Mesenteric fat pad (tissue), 1 donor: ENCODE data around the gene NLRP13. TPM values are rescaled to one million over a fixed set of nuclear protein-coding genes. Genes with fewer than 3 reads are reported as not detected.
"Not testable (repeated sequence)": the region's sequence is repeated elsewhere in the genome, so short reads cannot be mapped to it uniquely, and the experiment has no call there.

Experiments
- DNase-seq: peaks from one replicate; pipeline ENCODE4 v3.0.0-alpha.2; 2020; ENCODE audit warnings: low spot score
- long read RNA-seq: library from polyadenylated mRNA; unstranded; transcript quantifications from one replicate; pipeline ENCODE4 v2.0.0, GENCODE V29; 2020
- total RNA-seq: library from RNA; stranded (reverse); fragmentation: NEBNext Ultra II Directional; extraction: Animal tissue kit (Norgen Biotek cat#: 25700); gene quantifications from one replicate; pipeline ENCODE4 v1.2.1, GENCODE V29; 2021
- donor health status: DM: yes; HTN: yes; CAD: no.

NLRP13 gene, protein sequence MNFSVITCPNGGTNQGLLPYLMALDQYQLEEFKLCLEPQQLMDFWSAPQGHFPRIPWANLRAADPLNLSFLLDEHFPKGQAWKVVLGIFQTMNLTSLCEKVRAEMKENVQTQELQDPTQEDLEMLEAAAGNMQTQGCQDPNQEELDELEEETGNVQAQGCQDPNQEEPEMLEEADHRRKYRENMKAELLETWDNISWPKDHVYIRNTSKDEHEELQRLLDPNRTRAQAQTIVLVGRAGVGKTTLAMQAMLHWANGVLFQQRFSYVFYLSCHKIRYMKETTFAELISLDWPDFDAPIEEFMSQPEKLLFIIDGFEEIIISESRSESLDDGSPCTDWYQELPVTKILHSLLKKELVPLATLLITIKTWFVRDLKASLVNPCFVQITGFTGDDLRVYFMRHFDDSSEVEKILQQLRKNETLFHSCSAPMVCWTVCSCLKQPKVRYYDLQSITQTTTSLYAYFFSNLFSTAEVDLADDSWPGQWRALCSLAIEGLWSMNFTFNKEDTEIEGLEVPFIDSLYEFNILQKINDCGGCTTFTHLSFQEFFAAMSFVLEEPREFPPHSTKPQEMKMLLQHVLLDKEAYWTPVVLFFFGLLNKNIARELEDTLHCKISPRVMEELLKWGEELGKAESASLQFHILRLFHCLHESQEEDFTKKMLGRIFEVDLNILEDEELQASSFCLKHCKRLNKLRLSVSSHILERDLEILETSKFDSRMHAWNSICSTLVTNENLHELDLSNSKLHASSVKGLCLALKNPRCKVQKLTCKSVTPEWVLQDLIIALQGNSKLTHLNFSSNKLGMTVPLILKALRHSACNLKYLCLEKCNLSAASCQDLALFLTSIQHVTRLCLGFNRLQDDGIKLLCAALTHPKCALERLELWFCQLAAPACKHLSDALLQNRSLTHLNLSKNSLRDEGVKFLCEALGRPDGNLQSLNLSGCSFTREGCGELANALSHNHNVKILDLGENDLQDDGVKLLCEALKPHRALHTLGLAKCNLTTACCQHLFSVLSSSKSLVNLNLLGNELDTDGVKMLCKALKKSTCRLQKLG
- total RNA-seq: not detected
- long read RNA-seq: 0 reads

- DNase-seq: peak; percentile 62
Measured at GRCh38 chr19:55931936-55932386, at the start of gene NLRP13. Gene NLRP13 (minus strand): TSS chr19:55932336. CDS start chr19:55932311, 25 bp downstream.

- no peak for DNase-seq
Measured at GRCh38 chr19:55980415-55980814, 48.3 kb upstream of the NLRP13 start.

GRCh38 chr19:55973982-55974381 is 41.8 kb upstream of the NLRP13 start:
- DNase-seq: no peak

- no peak for DNase-seq
Measured at GRCh38 chr19:55962186-55962585, 30.1 kb upstream of the NLRP13 start.

GRCh38 chr19:55959996-55960675 is 28.0 kb upstream of the NLRP13 start:
- DNase-seq: no peak

DNA sequence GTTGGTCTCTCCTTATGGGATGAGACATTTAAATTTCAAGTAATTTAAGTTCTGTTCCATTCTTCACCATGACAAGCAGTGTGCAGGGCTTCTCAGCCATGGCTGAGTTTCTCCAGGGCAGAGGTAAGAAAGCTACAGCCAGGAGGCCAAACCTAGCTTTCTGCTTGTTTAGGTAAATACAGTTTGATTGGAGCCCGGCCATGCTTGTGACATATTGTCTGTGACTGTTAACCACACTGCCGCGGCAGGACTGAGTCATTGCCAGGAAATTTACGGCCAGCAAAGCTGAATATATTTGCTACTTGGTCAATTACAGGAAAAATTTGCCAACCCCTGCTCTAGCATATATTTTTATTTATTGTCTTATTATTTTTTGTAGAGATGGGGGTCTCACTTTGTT is 26.2 kb upstream of the NLRP13 start:
- no peak for DNase-seq

DNA sequence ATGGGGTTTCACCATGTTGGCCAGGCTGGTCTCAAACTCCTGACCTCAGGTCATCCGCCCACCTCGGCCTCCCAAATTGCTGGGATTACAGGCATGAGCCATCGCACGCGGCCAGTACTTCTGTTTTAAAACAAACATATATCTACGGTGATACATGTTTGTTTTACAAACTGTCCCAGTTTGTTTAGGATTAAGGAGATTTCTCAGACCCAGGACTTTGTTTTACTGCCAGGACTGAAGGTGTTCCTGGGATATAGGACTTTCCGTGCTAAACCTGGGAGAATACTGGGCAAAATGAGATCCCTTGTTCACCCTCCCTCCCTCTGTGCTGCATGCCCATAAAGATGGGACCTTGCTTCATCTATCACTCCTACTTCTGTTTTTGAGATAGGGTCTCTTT is 24.3 kb upstream of the NLRP13 start:
- no peak for DNase-seq

GRCh38 chr19:55950566-55950965 is 18.4 kb upstream of the NLRP13 start:
- peak; percentile 59 for DNase-seq

DNA sequence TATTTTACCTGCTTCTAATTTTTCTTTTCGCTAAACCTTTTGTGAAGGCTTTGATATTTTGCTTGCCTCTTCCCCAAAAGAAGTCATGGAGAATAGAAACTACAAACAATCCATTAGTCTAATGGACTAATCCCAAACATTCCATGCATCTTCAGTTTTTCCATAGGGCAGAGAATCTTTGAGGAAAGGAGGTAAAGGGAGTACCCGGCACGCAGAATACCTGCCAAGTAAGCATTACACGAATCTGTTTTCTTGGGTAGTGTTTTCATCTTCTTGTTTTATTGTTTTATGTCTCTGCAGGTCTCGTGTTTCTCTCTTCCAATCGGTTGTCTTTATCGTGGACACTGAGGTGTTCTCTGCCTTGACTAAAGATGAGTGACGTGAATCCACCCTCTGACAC is 15.4 kb upstream of the NLRP13 start, which contains the start of gene NLRP8:
NLRP8 (plus strand) TSS at position 301 of the 400 bp plus-strand sequence.
- DNase-seq: no peak

- DNase-seq: peak; percentile 60
Measured at GRCh38 chr19:55940306-55940705, 8.2 kb upstream of the NLRP13 start.

DNA sequence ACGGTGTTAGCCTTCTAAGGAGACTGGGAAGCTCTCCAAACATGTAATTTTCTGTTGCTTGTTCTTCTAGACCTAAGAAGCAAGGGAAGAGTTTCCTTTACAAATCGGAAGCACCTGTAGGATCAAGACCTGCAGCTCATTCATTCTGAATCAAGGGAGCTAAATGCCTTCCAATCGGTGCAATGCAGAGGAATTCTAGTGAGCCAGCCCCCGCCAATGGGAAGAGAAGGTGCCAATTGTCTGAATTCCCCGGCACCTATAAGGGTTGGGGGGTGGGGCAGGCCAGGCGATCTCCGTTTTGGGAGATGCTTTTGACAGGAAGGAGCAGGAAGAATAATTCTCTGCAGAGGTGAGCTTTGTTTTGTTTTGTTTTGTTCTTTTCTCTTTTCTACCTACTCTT is 7.1 kb upstream of the NLRP13 start:
- DNase-seq: peak; percentile 35

- peak; percentile 45 for DNase-seq
Measured at GRCh38 chr19:55935206-55935605, 3.1 kb upstream of the NLRP13 start.

GRCh38 chr19:55930996-55931515 is 1.1 kb downstream of the NLRP13 start:
- peak; percentile 14 for DNase-seq

GRCh38 chr19:55929258-55929657 is 2.9 kb downstream of the NLRP13 start:
- DNase-seq: not testable (repeated sequence)

GRCh38 chr19:55927991-55928390 is 4.1 kb downstream of the NLRP13 start:
- DNase-seq: peak; percentile 26

DNA sequence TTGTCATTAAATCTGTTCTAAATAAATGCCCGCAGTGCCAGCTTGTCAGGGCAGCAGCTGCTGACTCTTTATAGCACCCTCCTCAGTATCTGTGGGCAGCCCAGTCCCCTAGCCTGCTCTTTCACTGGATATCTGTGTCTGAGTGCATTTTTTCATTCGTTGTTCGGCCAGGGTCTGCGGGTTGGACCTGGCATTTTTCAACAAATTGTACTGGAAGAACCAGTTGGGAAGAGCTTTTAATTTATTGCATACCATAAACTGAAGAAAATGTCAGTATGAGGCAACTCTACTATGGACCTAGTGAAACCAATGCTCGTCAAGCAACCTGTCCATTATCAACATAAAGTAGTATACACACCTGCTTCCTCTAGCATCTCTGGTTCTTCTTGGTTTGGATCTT is 8.6 kb downstream of the NLRP13 start:
- no peak for DNase-seq

DNA sequence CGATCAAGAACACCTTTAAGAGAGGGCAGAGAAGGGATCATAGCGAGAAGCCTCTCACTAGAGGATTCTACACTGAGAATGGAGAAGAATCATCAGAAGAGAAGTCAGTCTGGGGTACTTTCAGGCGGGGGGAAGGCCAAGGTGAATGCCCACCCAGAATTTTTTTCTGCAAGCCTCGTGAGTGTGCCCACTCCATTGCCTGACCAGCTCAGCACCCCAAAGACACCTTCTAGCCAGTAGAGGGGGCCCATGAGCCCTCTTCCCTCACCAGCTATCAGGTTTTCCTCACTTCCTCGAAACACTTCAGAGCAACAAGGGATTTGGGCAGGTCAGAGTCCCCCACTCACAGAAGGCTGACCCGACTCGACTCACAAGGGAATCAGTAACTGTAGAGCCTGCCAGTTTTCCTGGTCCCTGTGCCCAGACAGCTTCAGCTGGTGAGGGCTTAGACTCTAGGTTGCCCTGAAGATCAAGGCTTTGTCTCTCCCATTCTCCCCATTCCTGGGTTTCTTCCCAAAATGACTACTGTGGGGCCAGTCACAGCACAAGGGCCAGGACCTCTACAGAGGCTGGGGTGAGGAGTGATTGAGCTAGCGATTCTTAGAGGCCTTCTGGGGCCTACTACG is 18.4 kb downstream of the NLRP13 start:
- peak; percentile 60 for DNase-seq

DNA sequence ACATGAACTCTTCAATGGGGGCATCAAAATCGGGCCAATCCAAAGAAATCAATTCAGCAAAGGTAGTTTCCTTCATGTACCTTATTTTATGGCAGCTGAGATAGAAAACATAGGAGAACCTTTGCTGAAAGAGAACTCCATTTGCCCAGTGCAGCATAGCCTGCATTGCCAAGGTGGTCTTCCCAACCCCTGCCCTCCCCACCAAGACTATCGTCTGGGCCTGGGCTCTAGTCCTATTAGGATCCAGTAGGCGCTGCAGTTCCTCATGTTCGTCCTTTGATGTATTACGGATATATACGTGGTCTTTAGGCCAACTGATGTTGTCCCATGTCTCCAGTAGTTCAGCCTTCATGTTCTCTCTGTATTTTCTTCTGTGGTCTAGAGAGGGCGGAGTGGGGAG is 19.2 kb downstream of the NLRP13 start:
- peak; percentile 12 for DNase-seq

DNA sequence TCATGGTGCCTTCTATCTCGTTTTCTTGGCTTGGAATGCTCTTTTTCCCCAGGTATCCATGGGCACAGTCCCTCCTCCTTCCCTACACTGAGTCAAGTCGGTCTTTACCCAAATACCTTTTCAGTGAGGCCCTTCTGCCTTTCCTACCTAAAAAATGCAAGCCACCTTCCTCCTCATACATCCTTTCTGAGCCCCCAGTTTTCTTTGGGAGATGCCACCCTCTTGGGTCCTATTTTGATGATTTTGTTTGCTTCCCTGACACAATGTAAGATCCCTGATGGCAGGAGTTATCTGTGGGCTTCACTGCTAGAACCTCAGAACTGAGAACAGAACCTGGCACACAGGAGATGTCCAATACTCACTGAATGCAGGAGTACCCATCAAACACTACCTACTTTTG is 22.3 kb downstream of the NLRP13 start:
- DNase-seq: no peak

- peak; percentile 8 for DNase-seq
Measured at GRCh38 chr19:55907746-55908145, 24.4 kb downstream of the NLRP13 start.
